ENCODE data around the gene SH3BP5L. TPM values are rescaled to one million over a fixed set of nuclear protein-coding genes. Genes with fewer than 3 reads are reported as not detected.

SH3BP5L gene
- total and polyA plus RNA-seq, 10 of the 15 experiments (the other 5 are each of a cell fraction or from before 2014, with no cell fraction given) = 1.1 to 22.8 (median 10.9) TPM

DNA sequence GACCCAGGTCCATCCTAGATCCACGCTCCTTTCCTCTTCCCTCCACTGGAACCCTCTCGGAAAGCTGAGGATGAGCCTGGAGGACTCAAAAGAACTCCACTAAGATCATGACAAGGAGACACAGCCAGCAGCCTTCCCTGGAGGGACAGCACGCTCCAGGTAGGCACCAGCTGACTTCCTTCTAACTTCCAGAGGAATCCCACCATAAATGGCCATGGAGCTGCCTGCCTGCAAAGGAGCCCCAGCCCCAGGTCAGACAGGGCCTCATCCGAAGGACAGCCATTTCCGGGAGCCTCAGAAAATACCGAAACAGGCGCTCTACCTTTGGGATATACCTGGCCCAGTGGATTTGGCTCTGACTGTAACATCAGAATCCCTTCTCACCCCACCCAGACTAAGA, 4.1 kb downstream of the SH3BP5L start:
- RAD21 ChIA-PET (ENCODE audit: unreplicated experiment) = interaction anchor here (1.3 to 2.0 kb wide), 4 partner anchors 16 to 125 kb away, joined by 3 to 14 read pairs (median 6); partner anchors contain the start of gene ZNF672
- no peak for FAIRE-seq
- H3K27me3 ChIP-seq (replicated peaks in 1 of 2; ENCODE audit: control insufficient read depth in 2 of 2, insufficient read depth in 2 of 2, low read length in 1 of 2) = no peaks in the 10 kb centered on the region
- whole genome bisulfite sequencing (ENCODE audit: insufficient coverage, insufficient replicate concordance, low lambda C conversion rate, missing lambda C conversion rate) = 98% methylated on average over 7 of the region's 7 CpGs
- intact Hi-C loops (cut with micrococcal nuclease; ENCODE audit: unreplicated experiment) (loop anchor here (5.0 kb wide), 1 partner anchor 579 kb away; no protein-coding TSS in a partner anchor), in situ Hi-C loops (cut with MboI) (no loop called here)
- H3K4me3 ChIP-seq = peak overlapping the region; percentile 67; the same call in 1 of the 2 replicates
- H3K9ac ChIP-seq (ENCODE audit: control insufficient read depth, insufficient read depth, low read length) = 0 out of 2 replicates have a peak overlapping the region, but pooled peaks have one; percentile 10
- peak overlapping the region; percentile 97 for H3K4me2 ChIP-seq (ENCODE audit: control insufficient read depth, insufficient read depth)
- peaks cover 2 to 20% of the 10 kb centered on the region in 2 experiments for H3K36me3 ChIP-seq (ENCODE audit: control insufficient read depth in 2 of 2, insufficient read depth in 2 of 2, low read length in 1 of 2)
- H4K20me1 ChIP-seq (ENCODE audit: control insufficient read depth, insufficient read depth) = no peaks in the 10 kb centered on the region; the same call in 1 of the 2 replicates
- H3K79me2 ChIP-seq (ENCODE audit: control insufficient read depth, insufficient read depth, low read length) = peaks cover 43% of the 10 kb centered on the region
- POLR2A ChIA-PET = interaction anchor here (2.2 kb wide), 2 partner anchors 17 kb away, joined by 8 to 17 read pairs; partner anchors contain the start of gene ZNF672
- SMC1A ChIA-PET (ENCODE audit: uncharacterized antibody, unreplicated experiment) = interaction anchor here (0.9 to 5.5 kb wide), 8 partner anchors 11 to 578 kb away, joined by 3 to 36 read pairs (median 4); no protein-coding TSS in a partner anchor
- no TSS peak for BruUV-seq (replicated peaks)
- ATAC-seq = no peak
- CTCF ChIA-PET = interaction anchor here (0.9 to 2.2 kb wide), 8 partner anchors 15 to 578 kb away, joined by 3 to 11 read pairs (median 4); partner anchors contain the start of genes ZNF672 and ZNF692
- peaks cover 22% of the 10 kb centered on the region for H3K4me1 ChIP-seq (ENCODE audit: control insufficient read depth, insufficient read depth, low read length)
- no peak overlapping the region for H2AFZ ChIP-seq (ENCODE audit: control insufficient read depth, low read depth, low read length)
- TF ChIP-seq, protein P1, sequence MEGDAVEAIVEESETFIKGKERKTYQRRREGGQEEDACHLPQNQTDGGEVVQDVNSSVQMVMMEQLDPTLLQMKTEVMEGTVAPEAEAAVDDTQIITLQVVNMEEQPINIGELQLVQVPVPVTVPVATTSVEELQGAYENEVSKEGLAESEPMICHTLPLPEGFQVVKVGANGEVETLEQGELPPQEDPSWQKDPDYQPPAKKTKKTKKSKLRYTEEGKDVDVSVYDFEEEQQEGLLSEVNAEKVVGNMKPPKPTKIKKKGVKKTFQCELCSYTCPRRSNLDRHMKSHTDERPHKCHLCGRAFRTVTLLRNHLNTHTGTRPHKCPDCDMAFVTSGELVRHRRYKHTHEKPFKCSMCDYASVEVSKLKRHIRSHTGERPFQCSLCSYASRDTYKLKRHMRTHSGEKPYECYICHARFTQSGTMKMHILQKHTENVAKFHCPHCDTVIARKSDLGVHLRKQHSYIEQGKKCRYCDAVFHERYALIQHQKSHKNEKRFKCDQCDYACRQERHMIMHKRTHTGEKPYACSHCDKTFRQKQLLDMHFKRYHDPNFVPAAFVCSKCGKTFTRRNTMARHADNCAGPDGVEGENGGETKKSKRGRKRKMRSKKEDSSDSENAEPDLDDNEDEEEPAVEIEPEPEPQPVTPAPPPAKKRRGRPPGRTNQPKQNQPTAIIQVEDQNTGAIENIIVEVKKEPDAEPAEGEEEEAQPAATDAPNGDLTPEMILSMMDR (IDR thresholded peaks at IDR 0.05 in 2 of 3, conservative IDR thresholded peaks at IDR 0.05 in 1 of 3; ENCODE audit: control insufficient read depth in 2 of 3, extremely low read depth in 1 of 3, insufficient read depth in 1 of 3, low read depth in 3 of 3, low read length in 3 of 3) = no peak
- H3K27ac ChIP-seq (ENCODE audit: control insufficient read depth, insufficient read depth) = peak overlapping the region; percentile 7
- H3K9me3 ChIP-seq (replicated peaks; ENCODE audit: control insufficient read depth, insufficient read depth, low read length) = no peaks in the 10 kb centered on the region
- no peak for DNase-seq (ENCODE audit: low read depth, low spot score)

DNA sequence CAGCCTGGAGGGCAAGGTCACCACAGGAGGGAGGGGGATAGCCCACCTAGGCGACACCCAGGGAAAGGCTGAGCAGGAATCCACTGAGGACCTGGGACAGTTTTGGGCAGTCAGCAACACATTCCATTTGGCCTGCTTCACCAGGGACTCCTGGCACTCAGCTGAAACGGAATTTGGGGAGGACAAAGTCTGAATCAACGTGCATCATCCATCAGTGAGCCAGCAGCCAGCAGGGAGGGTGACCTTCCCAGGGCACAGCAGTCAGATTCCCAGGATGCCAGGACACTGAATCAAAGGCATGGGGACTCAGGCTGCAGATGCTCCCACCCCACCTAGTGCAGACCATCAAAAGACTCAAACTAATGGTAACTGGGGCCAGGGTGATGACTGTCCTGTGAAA, 4.6 kb downstream of the SH3BP5L start:
- CTCF ChIA-PET = interaction anchor here (1.2 to 1.7 kb wide), 5 partner anchors 15 to 578 kb away, joined by 3 to 5 read pairs (median 3); no protein-coding TSS in a partner anchor

More for the DNA sequence above, 4.6 kb downstream of the SH3BP5L start:
- Histone ChIP-seq H3K4me3 (no peak overlapping the region), H3K27ac (ENCODE audit: control insufficient read depth, insufficient read depth) (no peak overlapping the region; the same call in 1 of the 2 replicates), H3K9ac (ENCODE audit: control insufficient read depth, insufficient read depth, low read length) (no peak overlapping the region), H3K4me1 (ENCODE audit: control insufficient read depth, insufficient read depth, low read length) (peaks cover 22% of the 10 kb centered on the region), H2AFZ (ENCODE audit: control insufficient read depth, low read depth, low read length) (no peak overlapping the region), H3K9me3 (replicated peaks; ENCODE audit: control insufficient read depth, insufficient read depth, low read length) (no peaks in the 10 kb centered on the region), H3K4me2 (ENCODE audit: control insufficient read depth, insufficient read depth) (no peak overlapping the region), H3K36me3 (ENCODE audit: control insufficient read depth in 2 of 2, insufficient read depth in 2 of 2, low read length in 1 of 2) (peaks cover 4 to 25% of the 10 kb centered on the region in 2 experiments), H3K79me2 (ENCODE audit: control insufficient read depth, insufficient read depth, low read length) (peaks cover 43% of the 10 kb centered on the region), H4K20me1 (ENCODE audit: control insufficient read depth, insufficient read depth) (no peaks in the 10 kb centered on the region; the same call in 1 of the 2 replicates), H3K27me3 (replicated peaks in 1 of 2; ENCODE audit: control insufficient read depth in 2 of 2, insufficient read depth in 2 of 2, low read length in 1 of 2) (no peaks in the 10 kb centered on the region)
- DNase-seq (ENCODE audit: low read depth, low spot score) (no peak), ATAC-seq (no peak), FAIRE-seq (no peak)
- intact Hi-C loops (cut with micrococcal nuclease; ENCODE audit: unreplicated experiment) = loop anchor here (5.0 kb wide), 1 partner anchor 579 kb away; no protein-coding TSS in a partner anchor
- no peak for TF ChIP-seq SMAD5 (IDR thresholded peaks at IDR 0.05; ENCODE audit: low read depth)
- no peak for TF ChIP-seq SP1 (IDR thresholded peaks at IDR 0.05; ENCODE audit: low read depth, low read length)
- in situ Hi-C loops (cut with MboI) = no loop called here
- ChIA-PET POLR2A (interaction anchor here (2.2 kb wide), 1 partner anchor 17 kb away, joined by 8 read pairs; the partner anchor contains the start of gene ZNF672), SMC1A (ENCODE audit: uncharacterized antibody, unreplicated experiment) (interaction anchor here (1.2 to 5.5 kb wide), 4 partner anchors 16 to 577 kb away, joined by 3 to 36 read pairs (median 4); no protein-coding TSS in a partner anchor), RAD21 (ENCODE audit: unreplicated experiment) (interaction anchor here (2.0 to 3.4 kb wide), 2 partner anchors 15 to 17 kb away, joined by 5 to 19 read pairs; partner anchors contain the start of gene ZNF672)
- no TSS peak for BruUV-seq (replicated peaks)
- 97% methylated on average over 3 of the region's 3 CpGs for WGBS (ENCODE audit: insufficient coverage, insufficient replicate concordance, low lambda C conversion rate, missing lambda C conversion rate)
